ENCODE data around the gene TSPAN4. TPM values are rescaled to one million over a fixed set of nuclear protein-coding genes. Genes with fewer than 3 reads are reported as not detected.

The TSPAN4 gene
- total and polyA plus RNA-seq, 2 of the 13 experiments (the other 11 are each of a cell fraction or from before 2014, with no cell fraction given): 31.7 to 68.3 TPM

- TF ChIP-seq BRCA1 (CRISPR knock-in tag; IDR thresholded peaks at IDR 0.05) (no peak), ZNF180 (CRISPR knock-in tag; IDR thresholded peaks at IDR 0.05; ENCODE audit: borderline replicate concordance, low read depth) (no peak), RNF219 (CRISPR knock-in tag; IDR thresholded peaks at IDR 0.05) (no peak), CERS6 (CRISPR knock-in tag; IDR thresholded peaks at IDR 0.05) (no peak), ZNF569 (CRISPR knock-in tag; IDR thresholded peaks at IDR 0.05; ENCODE audit: borderline replicate concordance) (no peak), GATA4 (IDR thresholded peaks at IDR 0.05; ENCODE audit: borderline replicate concordance, low read depth) (no peak; the same call in 1 of the 2 replicates), HDAC2 (CRISPR knock-in tag; IDR thresholded peaks at IDR 0.05) (peak; percentile 64), ZNF784 (CRISPR knock-in tag; IDR thresholded peaks at IDR 0.05; ENCODE audit: borderline replicate concordance) (0 out of 2 replicates have a peak, but pooled peaks have one; percentile 57), ZNF274 (CRISPR knock-in tag; IDR thresholded peaks at IDR 0.05) (no peak), PRMT3 (CRISPR knock-in tag; IDR thresholded peaks at IDR 0.05; ENCODE audit: borderline replicate concordance, low read depth) (no peak; the same call in 1 of the 2 replicates), SALL1 (CRISPR knock-in tag; IDR thresholded peaks at IDR 0.05) (peak; percentile 62), ZBTB7A (CRISPR knock-in tag; IDR thresholded peaks at IDR 0.05) (peak; percentile 79; the same call in 1 of the 2 replicates), PTBP1 (IDR thresholded peaks at IDR 0.05; ENCODE audit: low read depth, low read length, poor library complexity, severe bottlenecking) (no peak), ZKSCAN5 (CRISPR knock-in tag; IDR thresholded peaks at IDR 0.05) (no peak), KMT2B (CRISPR knock-in tag; IDR thresholded peaks at IDR 0.05) (peak; percentile 54), TEAD2 (CRISPR knock-in tag; IDR thresholded peaks at IDR 0.05) (no peak), ASH2L (IDR thresholded peaks at IDR 0.05; ENCODE audit: insufficient read length, low read depth, low read length) (peak; percentile 27), MED8 (CRISPR knock-in tag; IDR thresholded peaks at IDR 0.05; ENCODE audit: insufficient replicate concordance) (peak; percentile 47), ZNF790 (CRISPR knock-in tag; IDR thresholded peaks at IDR 0.05; ENCODE audit: borderline replicate concordance) (no peak), HMGXB4 (CRISPR knock-in tag; IDR thresholded peaks at IDR 0.05; ENCODE audit: borderline replicate concordance in 1 of 2, low read depth in 1 of 2) (peak; percentile 55 to 65; a peak in 2 of 4 replicates), CBX5 (CRISPR knock-in tag; IDR thresholded peaks at IDR 0.05; ENCODE audit: borderline replicate concordance) (peak; percentile 86; the same call in 1 of the 2 replicates), MZF1 (CRISPR knock-in tag; IDR thresholded peaks at IDR 0.05; ENCODE audit: borderline replicate concordance) (no peak)
Observed at GRCh38 chr11:827146-827896, 15.3 kb upstream of the TSPAN4 start (continued).
